ENCODE measurements around the gene ST8SIA6.

Gene ST8SIA6

DNA sequence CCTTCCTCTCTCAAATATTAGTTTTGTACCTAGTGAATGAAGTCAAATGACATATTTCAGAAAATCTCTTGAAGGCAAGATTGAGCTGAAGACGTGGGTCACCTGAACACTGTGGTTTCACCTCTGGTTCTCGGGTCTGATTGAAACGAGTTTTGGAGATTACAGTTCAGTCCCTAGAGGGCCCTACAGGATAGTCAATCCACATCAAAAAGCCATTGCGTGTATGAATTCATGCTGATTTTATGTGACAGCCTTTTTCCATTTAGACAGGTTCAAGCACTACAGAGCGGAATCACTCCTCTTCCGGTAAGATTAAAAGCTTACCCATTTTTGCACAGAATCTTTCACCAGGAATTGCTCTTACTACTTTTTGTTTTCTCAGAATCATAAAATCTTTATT is 164.2 kb downstream of the ST8SIA6 start:
- Mint-ChIP-seq H3K9me3 (no peaks in the 10 kb centered on the region), H3K36me3 (ENCODE audit: low read depth) (no peaks in the 10 kb centered on the region), H3K27me3 (ENCODE audit: low read depth) (peaks cover 15% of the 10 kb centered on the region), H3K27ac (no peak overlapping the region), H3K4me3 (no peak overlapping the region), H3K4me1 (ENCODE audit: low read depth) (peaks cover 2% of the 10 kb centered on the region)
- DNase-seq (ENCODE audit: low spot score) = no peak

DNA sequence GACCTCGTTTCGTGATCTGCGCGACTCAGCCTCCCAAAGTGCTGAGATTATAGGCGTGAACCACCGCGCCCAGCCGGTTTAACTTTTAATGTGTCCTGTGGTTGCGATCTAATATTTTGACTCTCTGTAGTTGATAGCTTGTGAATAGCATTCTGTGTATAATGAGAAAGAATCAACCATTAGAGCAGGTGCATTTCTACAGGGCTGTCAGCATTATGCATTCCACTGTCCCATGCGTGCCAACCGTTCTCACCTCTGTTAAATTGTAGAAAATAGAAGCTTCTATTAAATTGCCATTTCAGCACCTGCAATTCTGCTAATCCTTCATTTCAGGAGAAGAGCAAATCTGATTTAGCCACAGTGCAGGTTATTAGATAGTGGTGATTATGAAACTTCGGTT is 164.6 kb downstream of the ST8SIA6 start:
- Mint-ChIP-seq H3K9me3 (no peaks in the 10 kb centered on the region), H3K27ac (no peak overlapping the region), H3K36me3 (ENCODE audit: low read depth) (no peaks in the 10 kb centered on the region), H3K4me3 (no peak overlapping the region), H3K27me3 (ENCODE audit: low read depth) (peaks cover 15% of the 10 kb centered on the region), H3K4me1 (ENCODE audit: low read depth) (peaks cover 2% of the 10 kb centered on the region)
- no peak for DNase-seq (ENCODE audit: low spot score)

DNA sequence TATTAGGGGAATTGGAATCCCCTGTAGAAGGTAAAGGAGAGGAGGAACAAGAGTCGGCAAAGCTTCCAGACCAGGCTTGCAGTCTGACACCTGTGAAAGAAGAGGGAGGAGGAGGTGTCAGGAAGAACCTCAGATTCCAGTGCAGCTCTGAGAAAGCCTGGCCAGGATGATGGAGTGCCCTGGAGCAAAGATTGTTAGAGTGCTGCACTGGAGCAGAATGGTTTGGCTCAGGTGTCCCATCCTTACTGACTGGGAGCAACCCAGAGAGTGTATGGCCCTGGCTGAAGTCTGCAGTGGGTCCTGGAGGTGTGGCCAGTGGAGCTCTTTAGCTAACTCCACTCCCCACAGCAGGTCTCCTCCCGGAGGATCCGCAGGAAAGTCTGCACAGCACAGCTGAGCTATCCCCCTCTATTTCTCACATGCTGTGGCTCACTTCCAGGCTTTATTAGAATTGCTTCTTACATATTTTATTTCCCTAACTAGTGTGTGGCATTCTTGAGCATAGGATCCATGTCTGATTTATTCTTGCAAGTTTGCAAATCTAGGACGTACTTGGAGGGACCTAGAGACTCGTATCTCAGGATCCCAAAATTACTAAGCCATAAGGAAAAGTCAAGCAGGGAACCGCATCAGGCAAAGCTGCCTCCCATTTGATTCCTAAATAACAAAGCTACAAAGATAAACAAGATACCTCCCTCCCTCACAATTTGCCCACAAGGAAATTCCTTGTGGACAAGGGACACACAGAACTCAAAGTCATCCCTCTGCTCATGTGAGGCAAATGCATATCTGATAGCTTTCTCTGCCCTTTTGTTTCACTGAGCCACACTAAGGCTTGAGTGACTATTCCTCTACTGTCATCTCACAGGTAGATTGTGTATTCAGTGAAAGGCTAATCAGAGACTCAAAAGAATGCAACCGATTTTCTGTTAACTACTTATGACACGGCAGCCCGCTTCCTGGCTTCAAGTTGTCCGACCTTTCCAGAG is 167.5 kb downstream of the ST8SIA6 start:
- Mint-ChIP-seq H3K27me3 (ENCODE audit: low read depth) (peaks cover 15% of the 10 kb centered on the region), H3K4me1 (ENCODE audit: low read depth) (peaks cover 2% of the 10 kb centered on the region), H3K27ac (no peak overlapping the region), H3K4me3 (no peak overlapping the region), H3K9me3 (peaks cover 4% of the 10 kb centered on the region), H3K36me3 (ENCODE audit: low read depth) (no peaks in the 10 kb centered on the region)
- DNase-seq (ENCODE audit: low spot score) = no peak

DNA sequence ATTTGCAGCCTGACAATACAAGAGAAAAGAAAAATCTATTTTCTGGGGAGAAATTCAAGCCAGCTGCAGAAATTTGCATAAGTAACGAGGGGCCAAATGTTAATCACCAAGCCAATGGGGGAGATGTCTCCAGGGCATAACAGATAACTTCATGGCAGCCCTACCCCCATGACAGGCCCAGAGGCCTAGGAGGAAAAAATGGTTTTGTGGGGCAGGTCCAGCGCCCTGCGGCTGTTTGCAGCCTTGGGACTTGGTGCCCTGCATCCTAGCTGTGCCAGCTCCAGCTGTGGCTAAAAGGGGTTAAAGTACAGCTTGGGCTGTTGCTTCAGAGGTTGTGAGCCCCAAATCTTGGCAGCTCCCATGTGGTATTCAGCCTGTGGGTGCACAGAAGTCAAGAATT is 172.1 kb downstream of the ST8SIA6 start:
- Mint-ChIP-seq H3K27ac (no peak overlapping the region), H3K27me3 (ENCODE audit: low read depth) (no peaks in the 10 kb centered on the region), H3K4me3 (no peak overlapping the region), H3K36me3 (ENCODE audit: low read depth) (no peaks in the 10 kb centered on the region), H3K4me1 (ENCODE audit: low read depth) (peaks cover 2% of the 10 kb centered on the region), H3K9me3 (peaks cover 13% of the 10 kb centered on the region)
- DNase-seq (ENCODE audit: low spot score) = no peak

DNA sequence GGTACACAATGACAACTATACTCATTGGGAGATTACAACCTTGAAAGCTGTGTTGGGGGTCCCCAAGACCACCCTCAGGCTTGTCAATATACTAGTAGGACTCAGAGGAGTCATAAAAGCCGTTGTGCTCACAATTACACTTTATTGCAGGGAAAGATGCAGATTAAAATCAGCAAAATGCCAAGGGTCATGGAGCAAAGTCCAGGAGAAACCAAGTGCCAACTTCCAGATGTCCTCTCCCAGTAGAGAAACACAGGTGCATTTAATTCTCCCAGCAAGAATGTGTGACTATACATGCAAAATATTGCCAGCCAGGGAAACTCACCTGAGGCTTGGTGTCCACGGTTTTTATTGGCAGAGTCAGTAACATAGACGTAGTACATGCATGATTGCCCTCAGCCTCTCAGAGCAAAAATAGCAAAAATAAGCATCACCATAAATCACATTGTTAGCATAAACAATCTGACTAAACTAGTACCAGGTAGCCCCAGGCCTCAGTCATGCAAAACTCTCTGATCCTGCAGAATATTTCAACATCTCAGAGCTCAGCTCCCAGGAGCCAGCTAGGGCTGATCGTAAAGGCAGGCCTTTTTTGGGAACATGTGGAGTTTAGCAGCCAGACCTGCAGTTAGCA is 175.7 kb downstream of the ST8SIA6 start:
- no peak overlapping the region for H3K27ac Mint-ChIP-seq
- H3K9me3 Mint-ChIP-seq = peaks cover 17% of the 10 kb centered on the region
- DNase-seq (ENCODE audit: low spot score) = no peak
- H3K4me1 Mint-ChIP-seq (ENCODE audit: low read depth) = peaks cover 2% of the 10 kb centered on the region
- H3K27me3 Mint-ChIP-seq (ENCODE audit: low read depth) = no peaks in the 10 kb centered on the region
- no peaks in the 10 kb centered on the region for H3K36me3 Mint-ChIP-seq (ENCODE audit: low read depth)
- no peak overlapping the region for H3K4me3 Mint-ChIP-seq

DNA sequence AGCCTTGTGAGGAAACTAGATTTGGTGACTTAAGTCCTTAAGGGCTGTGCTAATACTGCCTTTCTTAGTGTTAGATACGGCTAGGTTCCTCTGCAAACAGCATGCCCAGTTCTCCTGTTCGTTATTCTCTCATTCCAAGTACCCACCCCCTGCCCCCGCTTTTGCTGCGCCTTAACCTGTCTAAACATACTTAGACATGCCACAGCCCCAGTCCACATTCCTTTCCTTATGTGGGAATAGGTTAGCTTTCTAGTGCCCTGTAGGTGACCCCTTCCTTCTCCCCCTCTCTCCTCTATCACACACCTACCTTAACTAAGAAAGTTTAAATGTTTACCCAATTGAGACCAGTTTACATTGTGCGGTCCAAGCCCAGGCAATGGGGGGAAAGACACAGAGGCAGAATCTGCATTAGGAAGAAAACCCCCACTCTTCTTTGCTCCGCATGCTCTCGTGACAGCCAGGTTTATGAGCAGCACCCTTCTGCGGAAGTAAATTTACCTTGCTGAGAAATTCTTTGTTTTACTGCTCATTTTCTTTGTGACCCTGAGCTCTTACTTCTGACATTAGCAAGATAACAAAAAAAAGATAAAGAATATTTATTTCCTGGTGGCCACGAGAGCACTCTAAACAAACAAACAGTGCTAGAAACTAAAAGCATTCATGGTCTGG is 177.5 kb downstream of the ST8SIA6 start:
- Mint-ChIP-seq H3K9me3 (peaks cover 13% of the 10 kb centered on the region), H3K4me3 (no peak overlapping the region), H3K27me3 (ENCODE audit: low read depth) (no peaks in the 10 kb centered on the region), H3K36me3 (ENCODE audit: low read depth) (no peaks in the 10 kb centered on the region), H3K4me1 (ENCODE audit: low read depth) (peaks cover 2% of the 10 kb centered on the region), H3K27ac (no peak overlapping the region)
- no peak for DNase-seq (ENCODE audit: low spot score)

DNA sequence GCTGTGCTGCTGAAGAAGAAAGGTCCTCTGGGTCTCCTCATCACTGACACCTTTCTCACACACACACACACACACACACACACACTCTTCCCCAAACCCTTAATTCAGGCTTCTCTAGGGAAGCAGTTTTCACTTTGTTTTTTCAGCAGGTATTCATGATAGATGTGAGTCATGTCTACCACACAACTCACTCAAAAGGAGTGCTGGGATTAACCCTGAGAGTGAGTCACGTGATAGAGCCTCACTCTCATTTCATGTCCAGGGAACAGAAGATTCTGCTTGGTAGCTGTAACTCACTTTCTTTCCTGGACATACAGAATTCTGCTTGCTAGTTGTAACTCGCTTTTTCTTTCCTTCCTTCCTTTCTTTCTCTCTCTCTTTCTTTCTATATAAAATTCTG is 181.0 kb downstream of the ST8SIA6 start:
- Mint-ChIP-seq H3K27ac (no peak overlapping the region), H3K27me3 (ENCODE audit: low read depth) (peaks cover 2% of the 10 kb centered on the region), H3K4me3 (no peak overlapping the region), H3K9me3 (peaks cover 4% of the 10 kb centered on the region), H3K4me1 (ENCODE audit: low read depth) (peaks cover 2% of the 10 kb centered on the region), H3K36me3 (ENCODE audit: low read depth) (no peaks in the 10 kb centered on the region)
- no peak for DNase-seq (ENCODE audit: low spot score)

DNA sequence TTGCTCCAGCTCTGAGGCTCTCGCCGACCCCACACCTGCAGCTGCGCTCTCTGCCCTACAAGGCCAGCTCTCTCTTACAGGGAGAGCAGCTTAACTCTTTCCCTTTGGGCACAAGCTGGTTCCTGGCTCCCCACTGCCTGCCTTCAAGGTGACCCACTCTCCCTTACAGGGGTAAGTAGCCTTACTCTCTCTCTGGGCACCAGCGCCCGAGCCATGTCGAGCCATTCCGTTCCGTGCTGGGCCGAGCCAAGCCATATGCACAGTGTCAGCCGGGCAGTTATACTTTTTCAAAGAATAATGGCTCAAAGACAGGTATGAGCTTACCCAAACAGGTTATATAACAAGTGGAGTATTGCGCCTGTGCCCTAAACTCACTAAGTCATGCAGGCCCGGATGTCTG is 181.7 kb downstream of the ST8SIA6 start:
- H3K9me3 Mint-ChIP-seq = peaks cover 4% of the 10 kb centered on the region
- H3K4me1 Mint-ChIP-seq (ENCODE audit: low read depth) = peaks cover 2% of the 10 kb centered on the region
- no peak overlapping the region for H3K27ac Mint-ChIP-seq
- no peak for DNase-seq (ENCODE audit: low spot score)
- no peaks in the 10 kb centered on the region for H3K36me3 Mint-ChIP-seq (ENCODE audit: low read depth)
- peaks cover 2% of the 10 kb centered on the region for H3K27me3 Mint-ChIP-seq (ENCODE audit: low read depth)
- H3K4me3 Mint-ChIP-seq = no peak overlapping the region

Measured in T-helper 2 cell treated with Interferon-gamma antibody and Interleukin-4, amounts not matched to agents 5 μg/mL and 100 μg/mL, for 36 hours (primary cell).